Epithelial cell of esophagus (primary cell): ENCODE data around the gene CHAC1.
"Not testable (repeated sequence)": the region's sequence is repeated elsewhere in the genome, so short reads cannot be mapped to it uniquely, and the experiment has no call there.

Experiments
- DNase-seq: peaks from one replicate; pipeline ENCODE4 v3.0.0; 2010; ENCODE audit warnings: low read depth
- H3K4me3 ChIP-seq: 2 replicates; pipeline ENCODE4 v1.5.1; 2011; ENCODE audit warnings: mild to moderate bottlenecking, low read length, control low read depth
- TF ChIP-seq, protein P1 (sequence below): IDR thresholded peaks from 2 replicates; pipeline ENCODE4 v1.5.1; 2011; ENCODE audit warnings: low read depth, mild to moderate bottlenecking, low read length, control low read depth, inconsistent platforms; ENCODE audit not compliant: insufficient read depth; ENCODE audit errors: missing control alignments

The CHAC1 gene

GRCh38 chr15:40952301-40952900 is 870 bp upstream of the CHAC1 start:
- H3K4me3 ChIP-seq, result peak overlapping the region; percentile 79
- TF ChIP-seq, protein P1, sequence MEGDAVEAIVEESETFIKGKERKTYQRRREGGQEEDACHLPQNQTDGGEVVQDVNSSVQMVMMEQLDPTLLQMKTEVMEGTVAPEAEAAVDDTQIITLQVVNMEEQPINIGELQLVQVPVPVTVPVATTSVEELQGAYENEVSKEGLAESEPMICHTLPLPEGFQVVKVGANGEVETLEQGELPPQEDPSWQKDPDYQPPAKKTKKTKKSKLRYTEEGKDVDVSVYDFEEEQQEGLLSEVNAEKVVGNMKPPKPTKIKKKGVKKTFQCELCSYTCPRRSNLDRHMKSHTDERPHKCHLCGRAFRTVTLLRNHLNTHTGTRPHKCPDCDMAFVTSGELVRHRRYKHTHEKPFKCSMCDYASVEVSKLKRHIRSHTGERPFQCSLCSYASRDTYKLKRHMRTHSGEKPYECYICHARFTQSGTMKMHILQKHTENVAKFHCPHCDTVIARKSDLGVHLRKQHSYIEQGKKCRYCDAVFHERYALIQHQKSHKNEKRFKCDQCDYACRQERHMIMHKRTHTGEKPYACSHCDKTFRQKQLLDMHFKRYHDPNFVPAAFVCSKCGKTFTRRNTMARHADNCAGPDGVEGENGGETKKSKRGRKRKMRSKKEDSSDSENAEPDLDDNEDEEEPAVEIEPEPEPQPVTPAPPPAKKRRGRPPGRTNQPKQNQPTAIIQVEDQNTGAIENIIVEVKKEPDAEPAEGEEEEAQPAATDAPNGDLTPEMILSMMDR, result no peak
- DNase-seq, result no peak

DNA sequence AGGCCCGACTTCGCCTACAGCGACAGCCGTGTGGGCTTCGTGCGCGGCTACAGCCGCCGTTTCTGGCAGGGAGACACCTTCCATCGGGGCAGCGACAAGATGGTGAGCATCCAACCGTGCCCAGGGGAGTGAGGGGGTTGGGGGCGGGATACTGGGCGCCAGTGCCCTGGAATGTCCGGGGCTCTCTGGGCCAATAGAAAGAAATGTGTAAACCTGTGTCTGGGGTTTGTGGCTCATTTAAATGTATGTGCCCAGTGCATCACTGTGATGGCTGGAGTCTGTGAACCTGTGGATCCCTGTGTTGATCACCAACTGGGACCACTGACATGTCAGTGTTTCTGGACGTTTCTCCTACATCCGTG is 423 bp downstream of the CHAC1 start:
- TF ChIP-seq, protein P1, result no peak
- DNase-seq, result no peak

GRCh38 chr15:40954158-40954848 is 1.0 kb downstream of the CHAC1 start:
- H3K4me3 ChIP-seq, result peak overlapping the region; percentile 79
- not testable (repeated sequence) for DNase-seq

More for the DNA sequence above, 423 bp downstream of the CHAC1 start:
- H3K4me3 ChIP-seq, result peak overlapping the region; percentile 79

DNA sequence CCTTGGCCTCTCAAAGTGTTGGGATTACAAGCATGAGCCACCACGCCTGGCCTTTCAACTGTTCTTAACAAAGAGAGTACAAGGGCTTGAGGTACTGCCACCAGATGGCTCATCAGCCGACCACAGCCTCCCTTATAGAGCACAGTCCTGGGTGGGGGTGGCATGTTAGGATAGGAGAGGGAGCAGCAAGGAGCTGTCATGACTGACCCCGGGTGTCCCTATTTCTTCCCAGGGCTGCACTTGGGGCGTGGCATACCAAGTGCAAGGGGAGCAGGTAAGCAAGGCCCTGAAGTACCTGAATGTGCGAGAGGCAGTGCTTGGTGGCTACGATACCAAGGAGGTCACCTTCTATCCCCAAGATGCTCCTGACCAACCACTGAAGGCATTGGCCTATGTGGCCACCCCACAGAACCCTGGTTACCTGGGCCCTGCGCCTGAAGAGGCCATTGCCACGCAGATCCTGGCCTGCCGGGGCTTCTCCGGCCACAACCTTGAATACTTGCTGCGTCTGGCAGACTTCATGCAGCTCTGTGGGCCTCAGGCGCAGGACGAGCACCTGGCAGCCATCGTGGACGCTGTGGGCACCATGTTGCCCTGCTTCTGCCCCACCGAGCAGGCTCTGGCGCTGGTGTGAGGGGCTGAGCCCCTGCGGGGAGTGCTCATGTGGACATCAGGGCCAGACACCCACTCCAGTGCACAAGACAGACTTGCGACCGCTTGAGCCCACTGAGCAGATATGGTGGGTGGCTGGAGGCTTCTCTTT is 2.1 kb downstream of the CHAC1 start:
- DNase-seq, result no peak
- no peak overlapping the region for H3K4me3 ChIP-seq
- TF ChIP-seq, protein P1, result no peak

DNA sequence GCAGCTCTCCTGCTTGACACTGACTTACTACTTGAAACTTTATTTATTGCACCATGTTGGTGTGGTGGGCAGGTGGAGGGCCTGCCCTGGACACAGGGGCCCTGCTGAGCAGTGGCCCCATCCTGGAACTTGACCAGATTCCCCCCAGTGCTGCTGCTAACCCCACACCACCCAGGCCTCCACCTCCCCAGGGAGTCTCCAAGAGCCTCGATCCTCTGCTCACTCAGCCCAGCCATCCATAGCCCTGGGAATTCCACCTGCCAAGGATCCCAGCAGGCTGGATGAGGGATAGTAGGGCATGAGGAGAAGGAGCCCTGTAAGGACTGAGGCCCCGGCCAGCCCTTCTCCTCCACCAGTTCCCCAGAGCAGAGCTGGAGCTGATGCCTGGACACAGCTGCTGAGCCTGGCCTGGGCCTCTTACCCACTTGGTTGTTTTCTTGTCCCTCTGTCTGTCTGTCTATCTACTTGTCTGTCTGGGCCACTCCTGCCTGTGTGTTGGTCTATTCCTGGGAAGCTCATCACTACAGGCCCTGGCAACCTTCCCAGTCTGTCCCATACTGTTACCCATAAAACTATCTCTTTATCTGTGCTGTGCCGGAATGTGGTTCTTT is 2.8 kb downstream of the CHAC1 start:
- DNase-seq, result no peak
- TF ChIP-seq, protein P1, result no peak
- H3K4me3 ChIP-seq, result no peak overlapping the region

GRCh38 chr15:40956541-40956982 is 3.3 kb downstream of the CHAC1 start:
- DNase-seq, result no peak
- no peak overlapping the region for H3K4me3 ChIP-seq
- TF ChIP-seq, protein P1, result no peak

- DNase-seq, result no peak
- TF ChIP-seq, protein P1, result no peak
- no peak overlapping the region for H3K4me3 ChIP-seq
These were observed 3.8 kb downstream of the CHAC1 start for GRCh38 chr15:40957041-40957555.
